ENCODE measurements around the gene DCPS.

DNA sequence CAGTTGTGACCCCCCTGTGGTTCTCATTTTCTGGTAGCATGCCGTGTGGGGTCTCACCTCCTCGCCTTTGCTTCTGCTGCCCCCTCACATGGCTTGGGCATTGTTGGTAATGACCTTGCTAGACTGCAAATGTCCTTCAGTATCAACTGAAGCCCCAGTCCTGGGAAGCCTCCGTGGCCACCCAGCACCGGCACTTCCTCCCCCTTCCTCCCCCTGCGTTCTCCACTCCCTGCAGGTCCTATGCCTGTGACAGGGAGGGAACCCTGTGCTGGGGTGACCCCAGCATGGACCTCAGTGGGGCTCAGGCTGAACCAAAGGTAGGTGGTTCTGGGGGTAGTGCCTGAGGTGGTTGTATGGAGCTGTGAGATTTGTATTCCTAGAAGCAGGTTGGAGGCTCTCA, 57.5 kb downstream of the DCPS start:
- no peak for TF ChIP-seq POLR2A (IDR thresholded peaks at IDR 0.05)
- TF ChIP-seq, protein P1, sequence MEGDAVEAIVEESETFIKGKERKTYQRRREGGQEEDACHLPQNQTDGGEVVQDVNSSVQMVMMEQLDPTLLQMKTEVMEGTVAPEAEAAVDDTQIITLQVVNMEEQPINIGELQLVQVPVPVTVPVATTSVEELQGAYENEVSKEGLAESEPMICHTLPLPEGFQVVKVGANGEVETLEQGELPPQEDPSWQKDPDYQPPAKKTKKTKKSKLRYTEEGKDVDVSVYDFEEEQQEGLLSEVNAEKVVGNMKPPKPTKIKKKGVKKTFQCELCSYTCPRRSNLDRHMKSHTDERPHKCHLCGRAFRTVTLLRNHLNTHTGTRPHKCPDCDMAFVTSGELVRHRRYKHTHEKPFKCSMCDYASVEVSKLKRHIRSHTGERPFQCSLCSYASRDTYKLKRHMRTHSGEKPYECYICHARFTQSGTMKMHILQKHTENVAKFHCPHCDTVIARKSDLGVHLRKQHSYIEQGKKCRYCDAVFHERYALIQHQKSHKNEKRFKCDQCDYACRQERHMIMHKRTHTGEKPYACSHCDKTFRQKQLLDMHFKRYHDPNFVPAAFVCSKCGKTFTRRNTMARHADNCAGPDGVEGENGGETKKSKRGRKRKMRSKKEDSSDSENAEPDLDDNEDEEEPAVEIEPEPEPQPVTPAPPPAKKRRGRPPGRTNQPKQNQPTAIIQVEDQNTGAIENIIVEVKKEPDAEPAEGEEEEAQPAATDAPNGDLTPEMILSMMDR (IDR thresholded peaks at IDR 0.05): no peak
- TF ChIP-seq EP300 (IDR thresholded peaks at IDR 0.05): no peak
